ENCODE data around the gene TRIP6. TPM values are rescaled to one million over a fixed set of nuclear protein-coding genes. Genes with fewer than 3 reads are reported as not detected.

The TRIP6 gene
- total and polyA plus RNA-seq, 2 of the 8 experiments (the other 6 are each of a cell fraction or from before 2014, with no cell fraction given): 88.4 to 103 TPM

DNA sequence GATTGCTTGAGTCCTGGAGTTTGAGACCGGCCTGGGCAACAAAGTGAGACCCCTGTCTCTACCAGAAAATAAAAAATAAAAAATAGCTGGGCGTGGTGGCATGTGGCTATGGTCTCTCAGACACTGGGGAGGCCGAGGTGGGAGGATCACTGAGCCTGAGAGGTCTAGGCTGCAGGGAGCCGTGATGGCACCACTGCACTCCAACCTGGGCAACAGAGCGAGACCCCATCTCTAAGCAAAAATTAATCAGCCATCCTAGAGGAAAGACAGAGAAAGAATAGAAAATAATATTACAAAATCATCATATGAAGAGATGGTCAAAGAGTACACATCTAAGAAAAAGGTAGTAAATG is 34.9 kb upstream of the TRIP6 start (continued):
- no peak for TF ChIP-seq POU5F1 (IDR thresholded peaks at IDR 0.05; ENCODE audit: low read depth, low read length)
- TF ChIP-seq SRF (IDR thresholded peaks at IDR 0.05; ENCODE audit: low read depth, low read length): no peak
- TF ChIP-seq CBX8 (IDR thresholded peaks at IDR 0.05; ENCODE audit: borderline replicate concordance, low read depth, low read length): no peak
- no peak for TF ChIP-seq CEBPB (IDR thresholded peaks at IDR 0.05; ENCODE audit: low read depth, low read length)
- TF ChIP-seq SIRT6 (IDR thresholded peaks at IDR 0.05; ENCODE audit: low read length): no peak
- no peak for TF ChIP-seq BRCA1 (IDR thresholded peaks at IDR 0.05; ENCODE audit: low read depth, low read length)
- no peak for TF ChIP-seq CTBP2 (IDR thresholded peaks at IDR 0.05; ENCODE audit: borderline replicate concordance, insufficient read depth, insufficient read length, low read length)
- no peak for TF ChIP-seq RAD21 (IDR thresholded peaks at IDR 0.05 in 1 of 2, conservative IDR thresholded peaks at IDR 0.05 in 1 of 2; ENCODE audit: low read depth in 2 of 2, low read length in 2 of 2)
